Heart left ventricle (tissue), 13 donors: Measurements from ENCODE around the gene IRF2.

Experiments
- POLR2A ChIP-seq, 2 donors: fragments of 450-650 bp; IDR thresholded peaks; one replicate each; pipeline ENCODE4 v1.6.1; 2017; ENCODE audit warnings: antibody characterized with exemption in 2 of 2, mild to moderate bottlenecking in 2 of 2, moderate library complexity in 2 of 2
- TF ChIP-seq, protein P1 (sequence below), 12 donors: fragments of 200-600 bp; sonication (generic) in 4 of 12; IDR thresholded peaks; one replicate each; pipeline versions ENCODE4 v1.5.0 to v1.8.0; 2018 to 2022; ENCODE audit warnings: antibody characterized with exemption in 12 of 12, mild to moderate bottlenecking in 5 of 12
- donor health status: ischemic (EF 13 %, LVEDD 7.1; RV severe dilation, severe dysfunction).
- donor health status: DM: no; HTN: yes; CAD: no.
- donor health status: DM: no; HTN: no; CAD: no.
- donor health status: ischemic (EF 25% LVEDD 6.9; RV normal size, moderate dysfunction).
- donor health status: ischemic (EF 25% LVEDD 5.7; RV mildly dilated, moderate dysfunction).
- donor health status: ischemic (EF 35%, LVEDD 5.7; RV mildly dilated, moderate dysfunction).
- donor health status: nonischemic (EF 11% LVEDD 7.7; RV severe dilation, severe dysfunction).
- donor health status: DM: yes; HTN: yes; CAD: no.
- donor health status: PGD.
- donor health status: ischemic (EF 29% LVEDD 5.4; RV normal size, mild dysfunction).
- donor health status: nonischemic (EF 23%, LVEDD 6.1; RV moderate dilation, normal function).

DNA sequence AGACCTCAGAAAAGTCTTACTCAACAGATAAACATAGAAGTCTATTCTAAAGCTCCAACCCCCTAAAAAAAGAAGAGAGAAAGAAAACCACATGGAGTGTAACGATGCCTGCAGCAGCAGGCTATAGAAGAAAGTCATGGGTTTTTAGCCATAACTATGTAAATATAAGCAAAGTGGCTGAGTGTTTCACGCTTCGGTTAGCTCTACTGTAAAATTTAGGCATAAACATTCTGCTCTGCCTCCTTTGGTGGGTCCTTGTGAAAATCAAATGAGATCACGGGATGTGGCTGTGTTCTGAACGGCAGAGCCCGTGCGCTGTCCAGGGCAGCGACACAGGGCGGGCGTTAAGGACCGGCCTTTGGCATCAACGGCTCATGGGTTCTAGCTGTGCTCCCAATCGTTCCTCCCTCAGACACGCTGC, 78.4 kb downstream of the IRF2 start:
- TF ChIP-seq, protein P1, sequence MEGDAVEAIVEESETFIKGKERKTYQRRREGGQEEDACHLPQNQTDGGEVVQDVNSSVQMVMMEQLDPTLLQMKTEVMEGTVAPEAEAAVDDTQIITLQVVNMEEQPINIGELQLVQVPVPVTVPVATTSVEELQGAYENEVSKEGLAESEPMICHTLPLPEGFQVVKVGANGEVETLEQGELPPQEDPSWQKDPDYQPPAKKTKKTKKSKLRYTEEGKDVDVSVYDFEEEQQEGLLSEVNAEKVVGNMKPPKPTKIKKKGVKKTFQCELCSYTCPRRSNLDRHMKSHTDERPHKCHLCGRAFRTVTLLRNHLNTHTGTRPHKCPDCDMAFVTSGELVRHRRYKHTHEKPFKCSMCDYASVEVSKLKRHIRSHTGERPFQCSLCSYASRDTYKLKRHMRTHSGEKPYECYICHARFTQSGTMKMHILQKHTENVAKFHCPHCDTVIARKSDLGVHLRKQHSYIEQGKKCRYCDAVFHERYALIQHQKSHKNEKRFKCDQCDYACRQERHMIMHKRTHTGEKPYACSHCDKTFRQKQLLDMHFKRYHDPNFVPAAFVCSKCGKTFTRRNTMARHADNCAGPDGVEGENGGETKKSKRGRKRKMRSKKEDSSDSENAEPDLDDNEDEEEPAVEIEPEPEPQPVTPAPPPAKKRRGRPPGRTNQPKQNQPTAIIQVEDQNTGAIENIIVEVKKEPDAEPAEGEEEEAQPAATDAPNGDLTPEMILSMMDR (IDR thresholded peaks at IDR 0.05): no peak
- no peak for TF ChIP-seq POLR2A (IDR thresholded peaks at IDR 0.05)
